Suprapubic skin (tissue), 4 donors: ENCODE measurements around the gene RNF130. TPM values are rescaled to one million over a fixed set of nuclear protein-coding genes. Genes with fewer than 3 reads are reported as not detected.
A peak's percentile ranks its signal among the peaks of the same experiment; 100 is the strongest.

Source experiments
- DNase-seq, 2 donors: peaks; one replicate each; pipeline ENCODE4 v3.0.0-alpha.2; 2019; ENCODE audit warnings: low spot score in 2 of 2
- H3K27ac ChIP-seq: fragments of 200-600 bp; sonication (generic); one replicate; pipeline ENCODE4 v1.5.1; 2019
- H3K27me3 ChIP-seq: fragments of 200-600 bp; sonication (generic); one replicate; pipeline ENCODE4 v1.5.1; 2019
- H3K36me3 ChIP-seq: fragments of 200-600 bp; sonication (generic); one replicate; pipeline ENCODE4 v1.5.1; 2019
- H3K4me1 ChIP-seq: fragments of 200-600 bp; sonication (generic); one replicate; pipeline ENCODE4 v1.5.1; 2019
- H3K4me3 ChIP-seq: fragments of 200-600 bp; sonication (generic); one replicate; pipeline ENCODE4 v1.5.1; 2019; ENCODE audit warnings: mild to moderate bottlenecking
- H3K9me3 ChIP-seq: fragments of 200-600 bp; sonication (generic); one replicate; pipeline ENCODE4 v1.5.1; 2019
- EP300 ChIP-seq: sonication (generic); formaldehyde crosslinking; IDR thresholded peaks from one replicate; pipeline ENCODE4 v1.6.1; 2017; ENCODE audit warnings: antibody characterized with exemption
- POLR2A ChIP-seq, 2 donors: fragments of 450-650 bp; IDR thresholded peaks; one replicate each; pipeline ENCODE4 v1.6.1; 2017; ENCODE audit warnings: antibody characterized with exemption in 2 of 2, mild to moderate bottlenecking in 2 of 2, moderate library complexity in 2 of 2
- POLR2AphosphoS5 ChIP-seq, 3 donors: sonication (generic); formaldehyde crosslinking; IDR thresholded peaks; one replicate each; pipeline ENCODE4 v1.6.1; 2017; ENCODE audit warnings: antibody characterized with exemption in 3 of 3
- WGBS: methylation state at CpG from one replicate; pipeline ENCODE4 v1.1.5; 2018; 5-methylcytosine and 5-hydroxymethylcytosine counted together
- total RNA-seq, 4 donors: library from RNA; depleted of rRNA; stranded (reverse); fragments of >200 nt; gene quantifications; one replicate each; pipeline ENCODE4 v1.1.0, GENCODE V29; 2016
- TF ChIP-seq, protein P1 (sequence below), 2 donors: fragments of 200-600 bp in 1 of 2; fragments of 450-650 bp in 1 of 2; sonication (generic) in 1 of 2; IDR thresholded peaks; one replicate each; pipeline ENCODE4 v1.5.1; 2016 to 2019; ENCODE audit warnings: antibody characterized with exemption in 2 of 2, mild to moderate bottlenecking in 1 of 2, moderate library complexity in 1 of 2

Gene RNF130
- total RNA-seq, 4 donors from 2014 or later: 24.8 to 37.2 (median 29.8) TPM

DNA sequence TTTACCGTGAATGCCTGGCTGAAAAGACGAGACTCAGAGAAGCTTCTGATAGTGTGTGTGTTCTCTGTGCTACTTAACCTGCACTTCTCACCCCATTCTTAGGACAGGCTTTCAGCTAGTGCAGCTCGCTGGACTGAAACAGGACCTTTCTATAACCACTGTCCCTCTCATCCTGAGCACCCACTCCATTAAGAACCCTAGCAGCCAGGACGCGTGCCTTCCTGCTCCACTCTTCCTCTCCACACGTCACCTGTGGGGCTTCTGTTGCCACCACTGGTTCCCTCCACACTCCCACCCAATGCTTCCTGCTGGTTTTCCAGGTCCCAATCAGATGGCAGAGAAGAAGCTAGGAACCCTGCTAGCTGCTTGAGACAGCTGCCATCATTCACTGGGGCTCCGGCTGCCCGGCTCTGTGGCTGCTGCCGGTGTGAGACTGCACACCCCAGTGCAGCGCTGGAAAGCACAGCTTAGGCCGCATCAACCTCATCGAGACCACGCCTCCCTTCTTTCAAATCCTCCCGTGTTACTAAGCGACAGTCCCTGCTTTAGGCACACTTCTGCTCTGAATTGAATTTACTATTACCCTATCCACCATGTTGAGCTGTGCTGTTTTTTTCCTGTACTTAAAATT, 44.0 kb downstream of the RNF130 start:
- 86% methylated on average over 15 of the region's 15 CpGs for WGBS
- no peak overlapping the region for H3K4me3 ChIP-seq

DNA sequence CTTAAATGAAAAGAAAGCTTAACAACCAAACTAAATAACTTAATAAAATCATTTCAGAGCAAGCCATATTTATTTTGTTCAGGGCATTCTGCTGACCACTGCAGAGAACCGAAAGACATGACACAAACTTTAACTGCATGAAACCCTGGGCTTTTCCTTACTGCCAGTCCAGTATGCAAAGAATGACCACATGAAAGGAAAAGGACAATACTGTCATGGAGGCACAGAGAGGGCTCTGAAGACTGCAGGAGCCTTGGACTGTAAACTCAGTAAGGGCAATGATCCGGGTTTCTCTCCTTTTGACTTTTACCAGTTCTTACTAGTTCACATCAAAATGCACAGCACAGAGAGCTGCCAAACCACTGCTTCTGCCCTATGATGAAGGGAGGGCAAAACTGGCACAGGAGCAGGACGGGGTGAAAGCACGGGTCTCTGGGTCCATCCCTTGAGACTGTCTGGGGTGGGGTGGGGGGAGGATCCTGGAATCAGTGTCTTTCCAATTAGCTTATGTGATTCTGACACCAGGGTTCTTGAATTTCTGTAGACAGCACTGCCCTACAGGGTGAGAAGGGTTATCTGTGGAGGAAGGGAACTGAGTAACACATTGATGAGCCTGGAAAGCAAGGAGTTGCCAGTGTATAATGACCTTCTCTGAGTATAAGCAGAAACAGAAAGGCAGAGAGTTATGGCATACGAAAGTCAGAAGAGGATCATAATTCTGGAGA, 44.7 kb downstream of the RNF130 start:
- no peaks in the 10 kb centered on the region for H3K9me3 ChIP-seq
- H3K36me3 ChIP-seq: no peaks in the 10 kb centered on the region
- WGBS: 49% methylated on average over 5 of the region's 5 CpGs
- no peaks in the 10 kb centered on the region for H3K4me1 ChIP-seq
- no peak for DNase-seq
- no peaks in the 10 kb centered on the region for H3K27me3 ChIP-seq
- H3K27ac ChIP-seq: peak overlapping the region; percentile 0
- H3K4me3 ChIP-seq: no peak overlapping the region
- TF ChIP-seq POLR2A (IDR thresholded peaks at IDR 0.05) (no peak), EP300 (no peak), POLR2AphosphoS5 (IDR thresholded peaks at IDR 0.05) (no peak)
- TF ChIP-seq, protein P1, sequence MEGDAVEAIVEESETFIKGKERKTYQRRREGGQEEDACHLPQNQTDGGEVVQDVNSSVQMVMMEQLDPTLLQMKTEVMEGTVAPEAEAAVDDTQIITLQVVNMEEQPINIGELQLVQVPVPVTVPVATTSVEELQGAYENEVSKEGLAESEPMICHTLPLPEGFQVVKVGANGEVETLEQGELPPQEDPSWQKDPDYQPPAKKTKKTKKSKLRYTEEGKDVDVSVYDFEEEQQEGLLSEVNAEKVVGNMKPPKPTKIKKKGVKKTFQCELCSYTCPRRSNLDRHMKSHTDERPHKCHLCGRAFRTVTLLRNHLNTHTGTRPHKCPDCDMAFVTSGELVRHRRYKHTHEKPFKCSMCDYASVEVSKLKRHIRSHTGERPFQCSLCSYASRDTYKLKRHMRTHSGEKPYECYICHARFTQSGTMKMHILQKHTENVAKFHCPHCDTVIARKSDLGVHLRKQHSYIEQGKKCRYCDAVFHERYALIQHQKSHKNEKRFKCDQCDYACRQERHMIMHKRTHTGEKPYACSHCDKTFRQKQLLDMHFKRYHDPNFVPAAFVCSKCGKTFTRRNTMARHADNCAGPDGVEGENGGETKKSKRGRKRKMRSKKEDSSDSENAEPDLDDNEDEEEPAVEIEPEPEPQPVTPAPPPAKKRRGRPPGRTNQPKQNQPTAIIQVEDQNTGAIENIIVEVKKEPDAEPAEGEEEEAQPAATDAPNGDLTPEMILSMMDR (IDR thresholded peaks at IDR 0.05): no peak

More for the DNA sequence above, 44.0 kb downstream of the RNF130 start:
- no peaks in the 10 kb centered on the region for H3K9me3 ChIP-seq
- H3K27ac ChIP-seq: no peak overlapping the region
- H3K36me3 ChIP-seq: no peaks in the 10 kb centered on the region
- no peak for DNase-seq
- H3K4me1 ChIP-seq: no peaks in the 10 kb centered on the region
- no peaks in the 10 kb centered on the region for H3K27me3 ChIP-seq
- TF ChIP-seq POLR2AphosphoS5 (IDR thresholded peaks at IDR 0.05) (no peak), EP300 (no peak), POLR2A (IDR thresholded peaks at IDR 0.05) (no peak)
- TF ChIP-seq, protein P1 (IDR thresholded peaks at IDR 0.05): no peak

- Histone ChIP-seq H3K27ac (peak overlapping the region; percentile 0), H3K27me3 (no peaks in the 10 kb centered on the region), H3K4me1 (no peaks in the 10 kb centered on the region), H3K9me3 (no peaks in the 10 kb centered on the region), H3K4me3 (no peak overlapping the region), H3K36me3 (no peaks in the 10 kb centered on the region)
- 48% methylated on average over 4 of the region's 4 CpGs for WGBS
- no peak for TF ChIP-seq POLR2AphosphoS5 (IDR thresholded peaks at IDR 0.05)
- TF ChIP-seq, protein P1 (IDR thresholded peaks at IDR 0.05): no peak
- no peak for DNase-seq
Observed at GRCh38 chr5:180026320-180026719, 45.2 kb downstream of the RNF130 start.

- TF ChIP-seq POLR2A (IDR thresholded peaks at IDR 0.05) (no peak), EP300 (no peak), POLR2AphosphoS5 (IDR thresholded peaks at IDR 0.05) (no peak)
- TF ChIP-seq, protein P1 (IDR thresholded peaks at IDR 0.05): no peak
- whole genome bisulfite sequencing: 98% methylated on average over 12 of the region's 12 CpGs
- Histone ChIP-seq H3K4me3 (no peak overlapping the region), H3K27ac (no peak overlapping the region), H3K9me3 (no peaks in the 10 kb centered on the region), H3K4me1 (no peaks in the 10 kb centered on the region), H3K27me3 (no peaks in the 10 kb centered on the region), H3K36me3 (peaks cover 3% of the 10 kb centered on the region)
- no peak for DNase-seq
Observed at GRCh38 chr5:180021900-180022299, 49.7 kb downstream of the RNF130 start.

GRCh38 chr5:180020176-180020575, 51.4 kb downstream of the RNF130 start:
- WGBS: 94% methylated on average over 14 of the region's 15 CpGs
- Histone ChIP-seq H3K4me1 (no peaks in the 10 kb centered on the region), H3K27ac (no peak overlapping the region), H3K27me3 (no peaks in the 10 kb centered on the region), H3K9me3 (no peaks in the 10 kb centered on the region), H3K36me3 (peaks cover 3% of the 10 kb centered on the region), H3K4me3 (no peak overlapping the region)
- no peak for DNase-seq
- TF ChIP-seq, protein P1 (IDR thresholded peaks at IDR 0.05): no peak
- TF ChIP-seq EP300 (no peak), POLR2A (IDR thresholded peaks at IDR 0.05) (no peak), POLR2AphosphoS5 (IDR thresholded peaks at IDR 0.05) (no peak)
